Endometrial microvascular endothelial cells (primary cell): ENCODE results near the gene NR4A2. TPM values are rescaled to one million over a fixed set of nuclear protein-coding genes. Genes with fewer than 3 reads are reported as not detected.

Experiments
- in situ Hi-C: cut with HindIII; loops from 2 replicates; pipeline ENCODE4 v1.10.0; 2017; ENCODE audit warnings: low sequenced_read_pairs, low pct_unique_long_range_greater_than_20kb; ENCODE audit errors: inconsistent ontology term
- total RNA-seq: library from RNA; depleted of rRNA; stranded (reverse); fragments of >200 nt; gene quantifications from one replicate; pipeline ENCODE4 v1.2.3, GENCODE V29; 2015; ENCODE audit errors: inconsistent ontology term

Gene NR4A2
- total RNA-seq, 1 donor from 2014 or later: not detected

GRCh38 chr2:156341452-156342253 is 9.1 kb upstream of the NR4A2 start:
- in situ Hi-C loops: loop anchor here (25.0 kb wide), 2 partner anchors 246 to 821 kb away; no protein-coding TSS in a partner anchor

GRCh38 chr2:156340804-156341451 is 8.4 kb upstream of the NR4A2 start:
- in situ Hi-C loops: loop anchor here (25.0 kb wide), 2 partner anchors 246 to 821 kb away; no protein-coding TSS in a partner anchor

DNA sequence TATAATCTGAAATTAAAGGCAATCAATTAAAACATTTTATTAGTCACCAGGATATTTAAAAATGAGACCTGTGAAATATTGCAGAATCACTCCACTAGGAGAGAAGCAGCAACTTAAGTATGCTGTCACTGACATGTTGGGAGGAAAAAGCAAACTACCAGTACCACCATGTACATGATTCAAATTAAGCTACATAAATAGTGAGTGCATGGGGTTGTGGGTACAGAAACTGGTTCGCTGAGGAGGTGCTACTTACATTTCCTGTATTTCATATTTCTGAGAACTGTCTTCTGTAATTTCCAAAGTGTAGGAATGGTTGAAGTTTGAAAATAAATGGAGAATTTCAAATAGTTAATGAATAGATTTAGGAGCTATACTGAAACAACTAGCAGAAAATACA is 7.9 kb upstream of the NR4A2 start:
- in situ Hi-C loops: loop anchor here (25.0 kb wide), 2 partner anchors 247 to 822 kb away; no protein-coding TSS in a partner anchor

GRCh38 chr2:156339865-156340264 is 7.3 kb upstream of the NR4A2 start:
- in situ Hi-C loops: loop anchor here (25.0 kb wide), 2 partner anchors 247 to 822 kb away; no protein-coding TSS in a partner anchor

GRCh38 chr2:156339110-156339847 is 6.8 kb upstream of the NR4A2 start:
- in situ Hi-C loops: loop anchor here (25.0 kb wide), 2 partner anchors 248 to 823 kb away; no protein-coding TSS in a partner anchor

DNA sequence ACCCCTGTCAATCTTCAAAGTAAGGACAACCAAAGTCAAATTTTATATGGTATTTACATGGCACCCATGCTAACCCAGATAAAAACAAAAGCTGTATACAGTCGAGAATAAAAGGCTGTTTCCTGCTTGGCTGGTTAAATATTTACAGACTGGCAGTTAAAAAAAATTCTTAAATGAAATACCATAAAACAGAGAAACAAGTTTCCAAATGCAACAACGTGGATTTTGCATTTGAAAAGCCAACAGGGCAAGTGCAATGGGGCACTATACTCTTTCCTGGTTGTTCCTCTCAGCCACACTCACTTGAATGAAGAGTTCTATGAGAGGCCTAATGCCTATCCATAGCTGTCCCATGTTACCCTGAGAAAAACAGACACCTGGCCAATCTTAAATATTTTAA is 6.1 kb upstream of the NR4A2 start:
- in situ Hi-C loops: loop anchor here (25.0 kb wide), 2 partner anchors 249 to 824 kb away; no protein-coding TSS in a partner anchor

DNA sequence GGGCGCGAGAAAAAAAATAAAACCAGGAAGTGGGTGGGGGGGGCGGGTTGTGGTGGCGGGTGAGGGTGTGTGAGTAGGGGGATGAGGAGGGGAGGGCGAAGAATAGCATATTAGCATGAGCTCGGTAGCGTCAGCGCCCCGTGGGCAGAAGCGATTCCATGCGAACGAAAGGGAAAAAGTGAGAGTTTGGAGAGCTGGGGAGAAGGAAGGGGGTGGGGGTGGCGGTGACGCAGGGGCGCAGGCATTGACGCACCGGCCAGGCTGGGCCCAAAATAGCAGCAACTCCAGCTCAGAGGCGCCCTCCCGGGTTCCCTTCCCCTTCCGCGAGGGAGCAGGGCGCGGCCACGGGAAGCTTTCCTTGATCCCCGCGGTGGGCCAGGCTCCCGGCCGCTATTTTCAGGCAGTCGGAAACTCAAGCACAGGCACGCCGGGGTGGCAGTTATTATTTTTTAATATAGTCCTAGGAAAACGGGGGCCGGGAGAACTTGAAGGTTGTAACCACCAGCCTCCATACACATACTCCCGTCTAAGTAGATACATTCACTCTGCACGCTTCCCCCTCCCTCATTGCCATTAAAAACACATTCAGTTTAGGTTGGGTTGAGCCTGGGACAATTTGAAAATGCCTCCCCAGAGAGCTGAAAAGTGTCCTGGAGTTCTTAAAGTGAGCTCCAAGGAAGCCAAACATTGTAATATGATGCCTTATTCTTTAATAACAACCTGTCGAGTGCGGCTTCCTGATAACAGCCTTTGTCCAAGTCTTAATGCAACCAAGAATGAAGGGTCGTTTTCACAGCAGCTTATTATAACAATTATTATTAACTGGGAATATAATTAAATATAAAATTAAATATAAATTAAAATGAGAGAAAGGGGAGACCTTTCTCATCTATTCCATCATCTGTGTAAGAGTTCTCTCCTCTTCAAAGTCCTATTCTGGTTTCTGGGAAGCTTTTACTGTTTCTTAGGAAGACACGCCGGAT is 2.3 kb upstream of the NR4A2 start:
- in situ Hi-C loops: loop anchor here (25.0 kb wide), 2 partner anchors 253 to 828 kb away; no protein-coding TSS in a partner anchor

DNA sequence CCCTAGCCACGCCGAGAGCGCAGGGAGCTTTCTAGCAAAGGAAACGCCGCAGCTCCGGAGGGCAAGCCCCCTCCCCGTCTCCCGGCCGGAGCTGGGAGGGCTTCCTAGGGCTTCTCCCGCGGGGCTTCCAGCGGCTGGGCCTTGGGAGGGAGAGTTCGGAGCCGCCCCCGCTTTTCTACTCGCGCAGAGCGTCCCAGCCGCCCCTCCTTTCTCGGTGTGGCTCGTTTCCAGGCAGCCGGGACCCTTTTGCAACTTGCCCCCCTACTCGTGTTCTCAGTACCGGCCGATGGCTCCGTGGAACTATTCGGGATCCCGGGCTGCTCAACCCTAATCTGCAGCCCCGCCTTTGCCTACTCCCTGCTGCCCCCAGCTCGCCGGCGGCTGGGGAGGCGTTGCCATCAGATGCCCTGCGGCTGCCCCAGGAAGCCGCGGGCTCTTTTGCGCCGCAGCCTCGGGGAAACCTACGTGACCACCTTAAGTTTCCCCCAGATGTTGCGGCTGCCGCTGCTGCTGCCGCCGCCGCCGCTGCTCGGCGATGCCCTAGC is 1.5 kb upstream of the NR4A2 start:
- in situ Hi-C loops: loop anchor here (25.0 kb wide), 2 partner anchors 253 to 828 kb away; no protein-coding TSS in a partner anchor

GRCh38 chr2:156333274-156333950 is 891 bp upstream of the NR4A2 start:
- in situ Hi-C loops: loop anchor here (25.0 kb wide), 2 partner anchors 254 to 829 kb away; no protein-coding TSS in a partner anchor

GRCh38 chr2:156332284-156332533 is 312 bp downstream of the NR4A2 start:
- in situ Hi-C loops: loop anchor here (25.0 kb wide), 2 partner anchors 255 to 830 kb away; no protein-coding TSS in a partner anchor

GRCh38 chr2:156331572-156332283 is 793 bp downstream of the NR4A2 start:
- in situ Hi-C loops: loop anchor here (25.0 kb wide), 2 partner anchors 256 to 831 kb away; no protein-coding TSS in a partner anchor

- in situ Hi-C loops: loop anchor here (25.0 kb wide), 2 partner anchors 257 to 832 kb away; no protein-coding TSS in a partner anchor
Measured at GRCh38 chr2:156329927-156330726, 2.4 kb downstream of the NR4A2 start.

DNA sequence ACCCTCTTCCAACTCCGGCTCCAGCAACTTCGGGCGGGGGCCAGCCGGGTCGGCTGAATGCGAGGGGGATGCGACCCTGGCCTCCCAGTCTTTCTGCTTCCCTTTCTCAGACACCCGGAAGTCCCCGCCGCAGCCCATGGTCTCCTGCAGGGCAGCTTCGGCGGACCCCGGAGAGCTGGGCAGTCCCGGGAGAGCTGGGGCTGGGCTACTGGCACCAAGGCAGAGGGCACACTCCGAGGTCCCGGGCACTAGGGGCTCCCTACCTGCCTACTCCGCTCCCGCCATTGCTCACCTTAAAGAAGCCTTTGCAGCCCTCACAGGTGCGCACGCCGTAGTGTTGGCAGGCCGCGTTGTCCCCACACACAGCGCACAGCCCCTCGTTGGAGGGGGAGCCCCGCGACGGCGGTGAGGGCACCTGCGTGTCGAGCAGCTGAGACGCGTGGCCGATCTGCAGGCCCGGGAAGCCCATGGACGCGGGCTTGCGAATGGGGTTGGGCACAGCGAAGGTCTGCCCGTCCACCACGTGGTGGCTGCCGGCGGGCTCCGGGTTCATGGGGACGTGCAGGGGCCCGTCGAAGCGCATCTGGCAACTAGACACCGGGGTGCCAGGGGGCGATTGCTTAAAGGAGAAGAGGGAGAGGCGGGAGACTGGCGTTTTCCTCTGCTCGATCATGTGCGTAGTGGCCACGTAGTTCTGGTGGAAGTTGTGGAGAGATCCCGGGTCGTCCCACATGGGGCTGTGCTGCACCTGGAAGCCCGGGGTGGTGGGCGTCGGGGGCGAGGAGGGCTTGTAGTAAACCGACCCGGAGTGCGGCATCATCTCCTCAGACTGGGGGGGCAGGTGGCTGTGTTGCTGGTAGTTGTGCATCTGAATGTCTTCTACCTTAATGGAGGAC is 3.2 kb downstream of the NR4A2 start:
- in situ Hi-C loops: loop anchor here (25.0 kb wide), 2 partner anchors 258 to 833 kb away; no protein-coding TSS in a partner anchor

DNA sequence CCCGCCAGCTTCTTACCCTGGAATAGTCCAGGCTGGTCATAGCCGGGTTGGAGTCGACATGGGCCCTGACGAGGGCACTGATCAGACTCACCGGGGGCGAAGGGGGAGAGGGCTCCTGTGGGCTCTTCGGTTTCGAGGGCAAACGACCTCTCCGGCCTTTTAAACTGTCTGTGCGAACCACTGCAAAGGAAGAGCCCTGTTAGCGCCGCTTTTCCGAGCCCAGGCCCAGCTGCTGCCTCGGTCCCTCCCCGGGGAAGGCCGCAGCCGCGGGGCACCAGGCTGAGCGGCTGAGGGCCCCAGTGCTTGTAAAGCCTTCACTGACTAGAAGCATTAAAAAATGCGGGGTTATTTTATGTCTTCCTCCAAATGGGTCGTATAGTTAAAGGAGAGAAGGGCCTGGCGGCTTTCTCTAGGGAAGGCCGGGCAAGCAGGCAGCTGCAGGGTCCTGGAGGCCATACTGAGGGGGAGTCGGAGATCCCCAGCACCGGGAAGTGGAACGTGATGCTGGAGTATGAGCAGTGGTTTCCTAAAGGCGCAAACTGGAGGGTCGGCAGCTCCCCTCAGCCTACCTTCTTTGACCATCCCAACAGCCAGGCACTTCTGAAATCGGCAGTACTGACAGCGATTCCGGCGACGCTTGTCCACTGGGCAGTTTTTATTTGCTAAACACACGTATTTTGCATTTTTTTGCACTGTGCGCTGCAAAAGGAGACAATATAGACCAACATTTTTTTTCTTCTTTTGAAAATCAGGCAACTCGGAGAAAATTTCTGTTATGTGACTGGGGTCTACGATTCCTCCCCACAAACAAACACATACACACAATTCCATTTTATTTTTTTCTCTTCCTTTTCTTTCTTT is 4.5 kb downstream of the NR4A2 start:
- in situ Hi-C loops: loop anchor here (25.0 kb wide), 2 partner anchors 259 to 834 kb away; no protein-coding TSS in a partner anchor
